Panc1 (cell line): Measurements from ENCODE around the gene NPAS3. TPM values are rescaled to one million over a fixed set of nuclear protein-coding genes. Genes with fewer than 3 reads are reported as not detected.

ENCODE experiments used
- ATAC-seq: fragments of 200-7000 bp; cut with Tn5 transposase; 2 replicates; pipeline ENCODE4 v1.9.1; 2020; ENCODE audit warnings: mild to moderate bottlenecking, moderate library complexity
- BruUV-seq: library from RNA; stranded (reverse); fragments of 400-500 nt; replicated peaks from 2 replicates; lab custom pipeline; 2021; lab: Mats Ljungman, UMichigan
- CTCF ChIA-PET: fragments of 300-600 bp; sonication (Branson Sonifier 250); formaldehyde crosslinking; loops from one replicate; lab custom pipeline; 2022; ENCODE audit warnings: antibody characterized with exemption; lab: Charles Lee
- POLR2A ChIA-PET: fragments of 300-600 bp; sonication (Branson Sonifier 250); formaldehyde crosslinking; loops from one replicate; lab custom pipeline; 2022; ENCODE audit warnings: antibody characterized with exemption; lab: Charles Lee
- DNase-seq: peaks from one replicate; pipeline ENCODE4 v3.0.0-alpha.2; 2010; ENCODE audit warnings: low read depth, low spot score
- H3K27ac ChIP-seq: 2 replicates; pipeline ENCODE4 v1.5.1; 2011; ENCODE audit warnings: mild to moderate bottlenecking, low read length, inconsistent platforms
- H3K27me3 ChIP-seq: fragments of 200-500 bp; sonication (Bioruptor generic); 2 replicates; pipeline ENCODE4 v1.6.0; 2014; ENCODE audit warnings: low read length, inconsistent platforms; ENCODE audit not compliant: control insufficient read depth, insufficient read depth
- H3K36me3 ChIP-seq: fragments of 200-500 bp; sonication (Bioruptor generic); 2 replicates; pipeline ENCODE4 v1.5.1; 2014; ENCODE audit warnings: inconsistent platforms, mild to moderate bottlenecking, low read length, moderate library complexity; ENCODE audit not compliant: control insufficient read depth, insufficient read depth
- H3K4me1 ChIP-seq: 2 replicates; pipeline ENCODE4 v1.5.1; 2011; ENCODE audit warnings: inconsistent platforms, mild to moderate bottlenecking, low read length, moderate library complexity; ENCODE audit not compliant: control insufficient read depth, insufficient read depth
- H3K4me3 ChIP-seq, 2 experiments: 2 replicates each; pipeline ENCODE4 v1.5.1; 2011 to 2012; ENCODE audit warnings: low read depth in 2 of 2, low read length in 2 of 2, mild to moderate bottlenecking in 2 of 2, inconsistent platforms in 1 of 2, moderate library complexity in 1 of 2
- H3K9me3 ChIP-seq: fragments of 200-500 bp; sonication (Bioruptor generic); 2 replicates; pipeline ENCODE4 v1.5.1; 2014; ENCODE audit warnings: low read depth, mild to moderate bottlenecking, inconsistent platforms, low read length, moderate library complexity; ENCODE audit not compliant: control insufficient read depth, insufficient read depth
- POLR2AphosphoS5 ChIP-seq: IDR thresholded peaks from 2 replicates; pipeline ENCODE4 v1.6.1; 2012; ENCODE audit warnings: mild to moderate bottlenecking, low read depth, low read length, moderate library complexity
- SIN3A ChIP-seq: IDR thresholded peaks from 2 replicates; pipeline ENCODE4 v1.6.1; 2012; ENCODE audit warnings: low read depth, mild to moderate bottlenecking, low read length, moderate library complexity, borderline replicate concordance; ENCODE audit not compliant: insufficient read depth
- TCF7L2 ChIP-seq: IDR thresholded peaks from 2 replicates; pipeline ENCODE4 v1.6.1; 2011; ENCODE audit warnings: mild to moderate bottlenecking, low read depth, low read length, inconsistent platforms
- in situ Hi-C: cut with HindIII; loops from 2 replicates; pipeline ENCODE4 v1.10.0; 2016; ENCODE audit warnings: low sequenced_read_pairs, low pct_unique_long_range_greater_than_20kb
- intact Hi-C: fragments of 100-400 bp; cut with micrococcal nuclease; formaldehyde crosslinking; loops from one replicate; pipeline ENCODE4 v1.10.0; 2022; ENCODE audit not compliant: unreplicated experiment
- total RNA-seq: library from RNA; stranded (reverse); gene quantifications from one replicate; pipeline ENCODE4 v1.2.1, GENCODE V29; 2021; ENCODE audit not compliant: unreplicated experiment
- TF ChIP-seq, protein P1 (sequence below), 2 experiments: IDR thresholded peaks; 2 replicates each; pipeline ENCODE4 v1.6.1; 2011 to 2012; ENCODE audit warnings: low read depth in 2 of 2, control low read depth in 1 of 2, low read length in 1 of 2, mild to moderate bottlenecking in 1 of 2, moderate library complexity in 1 of 2; ENCODE audit not compliant: insufficient read depth in 1 of 2
- TF ChIP-seq, protein P2 (sequence below): fragments of 450-650 bp; IDR thresholded peaks from 2 replicates; pipeline ENCODE4 v1.5.1; 2017; ENCODE audit warnings: mild to moderate bottlenecking

The NPAS3 gene
- total RNA-seq, 1 experiment from 2014 or later: 0.23 TPM

DNA sequence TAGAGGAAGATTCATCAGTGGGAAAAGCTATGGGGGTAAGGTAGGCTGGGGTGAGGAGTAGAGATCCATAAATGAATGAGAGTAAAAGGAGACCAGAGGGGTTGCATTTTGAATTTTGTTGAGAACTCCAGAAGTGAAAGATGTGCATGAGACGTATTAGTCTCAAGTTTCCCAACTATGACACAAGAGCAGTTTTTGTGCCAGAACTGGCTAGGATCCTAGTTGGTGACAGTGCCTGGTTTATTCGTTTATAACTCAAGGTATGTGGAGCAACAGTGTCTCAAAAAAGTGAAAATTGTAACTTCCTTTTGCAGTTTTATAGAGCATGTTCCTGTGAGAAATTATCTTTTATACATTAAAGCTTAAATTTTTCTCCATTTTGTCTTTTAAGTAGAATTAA lies 377.0 kb downstream of the NPAS3 start:
- no TSS peak for BruUV-seq
- DNase-seq (no peak), ATAC-seq (no peak)
- Histone ChIP-seq H3K4me1 (no peaks in the 10 kb centered on the region), H3K9me3 (no peaks in the 10 kb centered on the region), H3K36me3 (no peaks in the 10 kb centered on the region), H3K4me3 (no peak overlapping the region), H3K27ac (no peak overlapping the region), H3K27me3 (no peaks in the 10 kb centered on the region)
- CTCF ChIA-PET: no interaction called here
- POLR2A ChIA-PET: no interaction called here
- intact Hi-C loops (no loop called here), in situ Hi-C loops (no loop called here)
- TF ChIP-seq, protein P1, sequence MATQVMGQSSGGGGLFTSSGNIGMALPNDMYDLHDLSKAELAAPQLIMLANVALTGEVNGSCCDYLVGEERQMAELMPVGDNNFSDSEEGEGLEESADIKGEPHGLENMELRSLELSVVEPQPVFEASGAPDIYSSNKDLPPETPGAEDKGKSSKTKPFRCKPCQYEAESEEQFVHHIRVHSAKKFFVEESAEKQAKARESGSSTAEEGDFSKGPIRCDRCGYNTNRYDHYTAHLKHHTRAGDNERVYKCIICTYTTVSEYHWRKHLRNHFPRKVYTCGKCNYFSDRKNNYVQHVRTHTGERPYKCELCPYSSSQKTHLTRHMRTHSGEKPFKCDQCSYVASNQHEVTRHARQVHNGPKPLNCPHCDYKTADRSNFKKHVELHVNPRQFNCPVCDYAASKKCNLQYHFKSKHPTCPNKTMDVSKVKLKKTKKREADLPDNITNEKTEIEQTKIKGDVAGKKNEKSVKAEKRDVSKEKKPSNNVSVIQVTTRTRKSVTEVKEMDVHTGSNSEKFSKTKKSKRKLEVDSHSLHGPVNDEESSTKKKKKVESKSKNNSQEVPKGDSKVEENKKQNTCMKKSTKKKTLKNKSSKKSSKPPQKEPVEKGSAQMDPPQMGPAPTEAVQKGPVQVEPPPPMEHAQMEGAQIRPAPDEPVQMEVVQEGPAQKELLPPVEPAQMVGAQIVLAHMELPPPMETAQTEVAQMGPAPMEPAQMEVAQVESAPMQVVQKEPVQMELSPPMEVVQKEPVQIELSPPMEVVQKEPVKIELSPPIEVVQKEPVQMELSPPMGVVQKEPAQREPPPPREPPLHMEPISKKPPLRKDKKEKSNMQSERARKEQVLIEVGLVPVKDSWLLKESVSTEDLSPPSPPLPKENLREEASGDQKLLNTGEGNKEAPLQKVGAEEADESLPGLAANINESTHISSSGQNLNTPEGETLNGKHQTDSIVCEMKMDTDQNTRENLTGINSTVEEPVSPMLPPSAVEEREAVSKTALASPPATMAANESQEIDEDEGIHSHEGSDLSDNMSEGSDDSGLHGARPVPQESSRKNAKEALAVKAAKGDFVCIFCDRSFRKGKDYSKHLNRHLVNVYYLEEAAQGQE (IDR thresholded peaks at IDR 0.05; ENCODE audit: insufficient read depth in 1 of 2, low read depth in 2 of 2, low read length in 1 of 2): no peak
- TF ChIP-seq, protein P2, sequence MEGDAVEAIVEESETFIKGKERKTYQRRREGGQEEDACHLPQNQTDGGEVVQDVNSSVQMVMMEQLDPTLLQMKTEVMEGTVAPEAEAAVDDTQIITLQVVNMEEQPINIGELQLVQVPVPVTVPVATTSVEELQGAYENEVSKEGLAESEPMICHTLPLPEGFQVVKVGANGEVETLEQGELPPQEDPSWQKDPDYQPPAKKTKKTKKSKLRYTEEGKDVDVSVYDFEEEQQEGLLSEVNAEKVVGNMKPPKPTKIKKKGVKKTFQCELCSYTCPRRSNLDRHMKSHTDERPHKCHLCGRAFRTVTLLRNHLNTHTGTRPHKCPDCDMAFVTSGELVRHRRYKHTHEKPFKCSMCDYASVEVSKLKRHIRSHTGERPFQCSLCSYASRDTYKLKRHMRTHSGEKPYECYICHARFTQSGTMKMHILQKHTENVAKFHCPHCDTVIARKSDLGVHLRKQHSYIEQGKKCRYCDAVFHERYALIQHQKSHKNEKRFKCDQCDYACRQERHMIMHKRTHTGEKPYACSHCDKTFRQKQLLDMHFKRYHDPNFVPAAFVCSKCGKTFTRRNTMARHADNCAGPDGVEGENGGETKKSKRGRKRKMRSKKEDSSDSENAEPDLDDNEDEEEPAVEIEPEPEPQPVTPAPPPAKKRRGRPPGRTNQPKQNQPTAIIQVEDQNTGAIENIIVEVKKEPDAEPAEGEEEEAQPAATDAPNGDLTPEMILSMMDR: no peak
- TF ChIP-seq POLR2AphosphoS5: no peak
- no peak for TF ChIP-seq SIN3A
- TF ChIP-seq TCF7L2: no peak

DNA sequence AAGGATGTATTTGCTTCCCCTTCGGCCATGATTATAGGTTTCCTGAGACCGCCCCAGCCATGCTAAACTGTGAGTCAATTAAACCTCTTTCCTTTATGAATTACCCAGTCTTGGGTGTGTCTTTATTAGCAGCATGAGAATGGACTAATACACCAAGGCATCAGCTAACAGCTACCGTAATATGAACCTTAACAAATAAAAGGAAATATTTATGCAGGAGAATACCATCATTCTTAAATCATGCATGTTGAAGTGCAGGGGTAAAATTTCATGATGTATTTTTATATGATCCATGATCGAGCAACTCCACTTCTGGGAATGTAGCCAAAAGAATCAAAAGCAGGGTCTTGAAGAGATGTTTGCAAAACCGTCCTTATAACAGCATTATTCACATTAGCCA lies 379.0 kb downstream of the NPAS3 start:
- CTCF ChIA-PET: no interaction called here
- intact Hi-C loops (no loop called here), in situ Hi-C loops (no loop called here)
- Histone ChIP-seq H3K4me1 (no peaks in the 10 kb centered on the region), H3K4me3 (no peak overlapping the region), H3K27ac (no peak overlapping the region), H3K36me3 (no peaks in the 10 kb centered on the region), H3K27me3 (no peaks in the 10 kb centered on the region), H3K9me3 (no peaks in the 10 kb centered on the region)
- ATAC-seq (no peak), DNase-seq (no peak)
- TF ChIP-seq, protein P2: no peak
- TF ChIP-seq POLR2AphosphoS5 (no peak), TCF7L2 (no peak), SIN3A (no peak)
- POLR2A ChIA-PET: no interaction called here
- BruUV-seq: no TSS peak
